Hematopoietic multipotent progenitor cell treated with erythropoietin and hydrocortisone succinate and interleukin-3 and kit ligand, for 6 days (in vitro differentiated cells): ENCODE results near the gene MACF1.
"Not testable (repeated sequence)": the region's sequence is repeated elsewhere in the genome, so short reads cannot be mapped to it uniquely, and the experiment has no call there.

Experiments used
- DNase-seq: peaks from one replicate; pipeline ENCODE4 v3.0.0-alpha.2; 2015

Gene MACF1

GRCh38 chr1:39524591-39525365 lies 320.3 kb downstream of the MACF1 start:
- DNase-seq = no peak

GRCh38 chr1:39525366-39526165 lies 321.1 kb downstream of the MACF1 start:
- DNase-seq = peak; percentile 57

DNA sequence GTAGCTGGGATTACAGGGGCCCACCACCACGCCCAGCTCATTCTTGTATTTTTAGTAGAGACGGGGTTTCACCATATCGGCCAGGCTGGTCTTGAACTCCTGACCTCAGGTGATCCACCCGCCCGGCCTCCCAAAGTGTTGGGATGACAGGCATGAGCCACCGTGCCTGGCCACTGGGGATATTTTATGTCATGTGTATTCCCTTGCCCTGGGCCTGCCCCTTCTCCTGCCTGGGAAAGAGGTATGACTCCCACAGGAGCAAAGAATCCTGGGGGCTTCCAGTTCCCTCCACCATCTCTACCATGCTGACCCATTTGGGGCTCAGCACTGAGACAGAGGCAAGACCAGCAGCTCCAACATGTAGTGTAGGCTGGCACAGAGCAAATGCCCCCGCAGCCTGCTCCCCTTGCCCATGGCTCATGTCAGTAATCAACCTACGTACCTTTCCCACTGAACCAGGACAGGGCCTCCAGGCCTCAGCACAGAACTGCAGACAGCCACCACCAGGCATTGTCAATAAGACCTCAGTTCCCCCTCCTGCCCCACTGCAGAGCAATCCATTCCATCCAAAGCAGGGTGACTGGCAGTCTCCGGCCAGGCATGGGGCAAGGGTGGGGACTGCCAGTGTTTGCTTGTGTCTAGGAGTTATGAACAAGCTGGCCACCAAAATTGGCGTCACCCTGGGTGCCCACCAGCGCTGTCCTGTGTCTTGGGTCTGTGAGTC lies 322.1 kb downstream of the MACF1 start:
- no peak for DNase-seq

DNA sequence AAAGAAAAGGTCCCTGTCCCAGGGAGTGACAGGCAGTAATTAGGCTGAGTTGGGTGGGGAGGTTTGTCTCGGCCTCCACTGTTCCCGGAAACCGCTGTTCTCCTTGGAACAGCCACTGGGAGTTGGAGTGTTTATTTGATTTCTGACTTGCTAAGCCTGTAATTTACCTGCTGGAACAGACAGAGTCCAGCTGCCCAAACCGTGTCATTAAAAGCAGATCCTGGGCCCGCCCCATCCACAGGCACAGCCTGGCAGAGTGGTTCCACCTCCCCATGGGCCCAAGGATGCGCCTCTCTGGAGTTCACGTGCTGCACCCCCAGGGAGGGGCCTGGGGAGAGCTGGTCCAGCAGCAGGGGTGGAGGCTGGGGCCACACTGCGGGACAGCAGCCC lies 322.7 kb downstream of the MACF1 start:
- DNase-seq = not testable (repeated sequence)

DNA sequence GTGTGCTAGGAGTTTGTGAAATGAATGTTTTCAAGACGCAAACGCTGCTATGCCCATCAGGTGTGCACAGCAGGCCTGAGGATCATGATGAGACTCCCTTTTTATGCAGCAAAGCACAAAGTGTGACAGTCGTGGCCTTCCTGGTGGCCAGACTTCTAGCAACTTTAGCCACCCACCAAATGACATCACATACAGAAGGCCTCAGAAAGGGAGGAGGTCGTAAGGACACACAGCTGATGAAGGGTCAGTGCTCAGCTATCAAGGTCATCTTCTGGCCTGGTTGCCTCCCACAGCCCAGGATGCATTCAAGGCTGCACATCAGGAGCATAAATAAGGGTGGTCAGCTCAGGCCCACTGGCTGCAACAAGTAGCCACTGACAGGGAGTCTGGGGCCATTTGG lies 323.6 kb downstream of the MACF1 start:
- DNase-seq = no peak

DNA sequence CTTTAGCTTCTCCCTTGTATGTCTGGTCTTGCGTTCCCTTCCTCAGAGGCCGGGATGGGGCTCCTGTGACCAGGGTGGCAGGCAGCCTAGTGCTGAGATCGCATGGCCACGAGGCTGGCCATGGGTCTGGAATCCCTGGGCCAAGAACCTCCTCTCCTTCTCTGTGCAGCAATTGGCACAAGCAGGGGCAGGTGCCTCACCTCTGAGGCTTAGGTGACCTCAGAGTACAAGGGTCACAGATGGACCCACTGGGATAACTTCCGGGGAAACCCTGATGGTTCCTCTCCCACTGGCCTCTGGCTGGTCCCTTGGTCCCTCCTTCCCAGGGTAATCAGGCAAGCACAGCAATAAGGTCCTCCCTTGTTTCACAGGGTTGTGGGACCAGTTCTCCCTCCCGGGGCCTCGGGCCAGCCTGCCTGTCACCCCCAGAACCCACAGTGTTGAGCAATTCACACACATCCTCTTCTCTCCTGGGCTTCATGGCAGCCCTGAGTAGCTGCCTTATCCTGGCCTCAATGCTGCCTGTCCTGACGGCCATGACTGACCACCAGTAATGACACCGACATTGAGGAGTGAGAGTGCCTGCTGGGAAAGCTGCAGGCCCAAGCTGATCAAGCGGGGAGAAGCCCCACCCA lies 325.5 kb downstream of the MACF1 start:
- DNase-seq = peak; percentile 50

DNA sequence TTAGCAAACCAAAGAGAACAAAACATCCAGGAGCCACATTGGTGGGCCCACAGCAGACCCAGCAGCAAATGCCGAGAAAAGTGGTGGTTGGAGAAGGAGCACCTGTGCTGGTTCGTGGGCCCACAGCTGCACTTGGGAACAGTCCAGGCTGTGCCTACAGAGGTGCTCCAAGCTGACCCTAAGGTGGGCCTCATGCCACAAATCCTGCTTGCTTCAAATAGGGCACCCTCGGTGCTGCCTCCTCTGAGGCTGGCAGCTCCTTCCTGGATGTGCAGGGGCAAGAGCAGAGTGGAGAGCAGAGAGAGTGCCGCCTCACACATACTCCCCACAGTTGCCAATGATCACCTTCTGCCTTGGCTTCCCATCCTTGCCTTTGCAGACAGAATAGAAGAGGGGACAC lies 327.0 kb downstream of the MACF1 start:
- DNase-seq = no peak

DNA sequence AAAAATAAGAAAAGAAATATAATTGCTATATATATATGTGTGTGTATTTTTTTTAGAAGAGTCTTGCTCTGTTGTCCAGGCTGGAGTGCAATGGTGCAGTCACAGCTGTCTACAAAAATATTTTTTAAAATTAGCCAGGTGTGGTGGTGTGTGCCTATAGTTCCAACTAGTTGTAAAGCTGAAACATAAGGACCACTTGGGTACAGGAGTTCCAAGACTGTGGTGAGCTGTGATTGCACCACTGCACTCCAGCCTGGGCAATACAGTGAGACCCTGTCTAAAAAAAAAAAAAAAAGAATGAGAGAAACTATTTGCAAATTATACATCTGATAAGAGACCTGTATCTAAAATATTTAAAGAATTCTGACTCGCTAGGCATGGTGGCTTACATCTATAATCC lies 328.9 kb downstream of the MACF1 start:
- DNase-seq = no peak
